Central memory CD8-positive, alpha-beta T cell (primary cell): ENCODE data around the gene TULP4.
"Not testable (repeated sequence)": the region's sequence is repeated elsewhere in the genome, so short reads cannot be mapped to it uniquely, and the experiment has no call there.

Source experiments
- ATAC-seq: fragments of 150-1000 bp; cut with Tn5 transposase; replicated peaks from 2 replicates; pipeline ENCODE4 v1.10.0; 2022; ENCODE audit warnings: mild to moderate bottlenecking, moderate FRiP score, moderate number of reproducible peaks; ENCODE audit not compliant: poor library complexity, severe bottlenecking; ENCODE audit errors: extremely low read depth
- DNase-seq, 2 donors: peaks; one replicate each; pipeline ENCODE4 v3.0.0; 2021; ENCODE audit warnings: low spot score in 2 of 2
- H3K27ac Mint-ChIP-seq: one replicate; pipeline ENCODE4 v1.8.0; 2022; ENCODE audit warnings: low read depth, mild to moderate bottlenecking, moderate library complexity, mixed read lengths
- H3K27me3 Mint-ChIP-seq: one replicate; pipeline ENCODE4 v1.8.0; 2022; ENCODE audit warnings: mixed read lengths
- H3K36me3 Mint-ChIP-seq: one replicate; pipeline ENCODE4 v1.8.0; 2022; ENCODE audit warnings: mild to moderate bottlenecking, moderate library complexity, mixed read lengths; ENCODE audit not compliant: insufficient read depth
- H3K4me1 Mint-ChIP-seq: one replicate; pipeline ENCODE4 v1.8.0; 2022; ENCODE audit warnings: mixed read lengths
- H3K4me3 Mint-ChIP-seq: one replicate; pipeline ENCODE4 v1.8.0; 2022; ENCODE audit warnings: mild to moderate bottlenecking, moderate library complexity, mixed read lengths
- H3K9me3 Mint-ChIP-seq: one replicate; pipeline ENCODE4 v1.8.0; 2022; ENCODE audit warnings: mixed read lengths

Gene TULP4

GRCh38 chr6:158518191-158519127 is 206.2 kb downstream of the TULP4 start:
- H3K27ac Mint-ChIP-seq, result peak overlapping the region; percentile 77
- H3K4me1 Mint-ChIP-seq, result peaks cover 37% of the 10 kb centered on the region
- DNase-seq (peak in 1 of 2 donors; percentile 32), ATAC-seq (peak; percentile 83)
- no peaks in the 10 kb centered on the region for H3K36me3 Mint-ChIP-seq
- H3K4me3 Mint-ChIP-seq, result peak overlapping the region; percentile 78
- peaks cover 14% of the 10 kb centered on the region for H3K27me3 Mint-ChIP-seq
- H3K9me3 Mint-ChIP-seq, result no peaks in the 10 kb centered on the region

GRCh38 chr6:158519300-158519699 is 207.0 kb downstream of the TULP4 start:
- ATAC-seq (no peak), DNase-seq (no peak)
- Mint-ChIP-seq H3K36me3 (no peaks in the 10 kb centered on the region), H3K4me3 (no peak overlapping the region), H3K4me1 (peaks cover 30% of the 10 kb centered on the region), H3K27me3 (peaks cover 23% of the 10 kb centered on the region), H3K9me3 (no peaks in the 10 kb centered on the region), H3K27ac (no peak overlapping the region)

- Mint-ChIP-seq H3K36me3 (no peaks in the 10 kb centered on the region), H3K27me3 (peaks cover 27% of the 10 kb centered on the region), H3K4me3 (no peak overlapping the region), H3K4me1 (peaks cover 25% of the 10 kb centered on the region), H3K27ac (peak overlapping the region; percentile 12), H3K9me3 (no peaks in the 10 kb centered on the region)
- ATAC-seq (no peak), DNase-seq (no peak)
Measured at GRCh38 chr6:158519761-158520160, 207.5 kb downstream of the TULP4 start.

- not testable (repeated sequence) for H3K9me3 Mint-ChIP-seq, H3K36me3 Mint-ChIP-seq, H3K4me3 Mint-ChIP-seq, DNase-seq, ATAC-seq, H3K27ac Mint-ChIP-seq
- peaks cover 34% of the 10 kb centered on the region for H3K27me3 Mint-ChIP-seq
- H3K4me1 Mint-ChIP-seq, result peaks cover 13% of the 10 kb centered on the region
Measured at GRCh38 chr6:158520975-158521374, 208.7 kb downstream of the TULP4 start.

- Mint-ChIP-seq H3K27me3 (peaks cover 38% of the 10 kb centered on the region), H3K9me3 (no peaks in the 10 kb centered on the region), H3K4me3 (no peak overlapping the region), H3K36me3 (no peaks in the 10 kb centered on the region), H3K27ac (no peak overlapping the region), H3K4me1 (peaks cover 9% of the 10 kb centered on the region)
- no peak for DNase-seq
- no peak for ATAC-seq
Measured at GRCh38 chr6:158521759-158522158, 209.5 kb downstream of the TULP4 start.

GRCh38 chr6:158522616-158523015 is 210.4 kb downstream of the TULP4 start:
- H3K27ac Mint-ChIP-seq, result no peak overlapping the region
- H3K36me3 Mint-ChIP-seq, result no peaks in the 10 kb centered on the region
- DNase-seq, result no peak
- peaks cover 47% of the 10 kb centered on the region for H3K27me3 Mint-ChIP-seq
- H3K9me3 Mint-ChIP-seq, result no peaks in the 10 kb centered on the region
- H3K4me3 Mint-ChIP-seq, result no peak overlapping the region
- H3K4me1 Mint-ChIP-seq, result peaks cover 9% of the 10 kb centered on the region
- ATAC-seq, result no peak

- H3K4me3 Mint-ChIP-seq, result no peak overlapping the region
- H3K9me3 Mint-ChIP-seq, result no peaks in the 10 kb centered on the region
Measured at GRCh38 chr6:158524311-158524710, 212.0 kb downstream of the TULP4 start.

GRCh38 chr6:158527858-158528257 is 215.6 kb downstream of the TULP4 start:
- H3K4me3 Mint-ChIP-seq, ATAC-seq, H3K27ac Mint-ChIP-seq, DNase-seq, H3K36me3 Mint-ChIP-seq, H3K4me1 Mint-ChIP-seq, H3K9me3 Mint-ChIP-seq: not testable (repeated sequence)
- peaks cover 89% of the 10 kb centered on the region for H3K27me3 Mint-ChIP-seq

More at GRCh38 chr6:158524311-158524710, 212.0 kb downstream of the TULP4 start:
- peaks cover under 1% of the 10 kb centered on the region for H3K36me3 Mint-ChIP-seq
- H3K4me1 Mint-ChIP-seq, result no peaks in the 10 kb centered on the region
- ATAC-seq (no peak), DNase-seq (no peak)
- H3K27me3 Mint-ChIP-seq, result peaks cover 64% of the 10 kb centered on the region
- H3K27ac Mint-ChIP-seq, result no peak overlapping the region

- H3K27me3 Mint-ChIP-seq, result peaks cover 90% of the 10 kb centered on the region
Measured at GRCh38 chr6:158528826-158529225, 216.6 kb downstream of the TULP4 start.

GRCh38 chr6:158529629-158530028 is 217.4 kb downstream of the TULP4 start:
- peaks cover 2% of the 10 kb centered on the region for H3K36me3 Mint-ChIP-seq
- ATAC-seq (no peak), DNase-seq (no peak)
- no peaks in the 10 kb centered on the region for H3K4me1 Mint-ChIP-seq
- H3K27me3 Mint-ChIP-seq, result peaks cover 88% of the 10 kb centered on the region
- H3K27ac Mint-ChIP-seq, result no peak overlapping the region
- no peak overlapping the region for H3K4me3 Mint-ChIP-seq
- H3K9me3 Mint-ChIP-seq, result no peaks in the 10 kb centered on the region

More at GRCh38 chr6:158528826-158529225, 216.6 kb downstream of the TULP4 start:
- Mint-ChIP-seq H3K27ac (no peak overlapping the region), H3K36me3 (peaks cover 2% of the 10 kb centered on the region), H3K4me1 (no peaks in the 10 kb centered on the region), H3K4me3 (no peak overlapping the region), H3K9me3 (no peaks in the 10 kb centered on the region)
- ATAC-seq (no peak), DNase-seq (no peak)

GRCh38 chr6:158531566-158531965 is 219.3 kb downstream of the TULP4 start:
- H3K27ac Mint-ChIP-seq, result no peak overlapping the region
- H3K4me1 Mint-ChIP-seq, result no peaks in the 10 kb centered on the region
- no peak overlapping the region for H3K4me3 Mint-ChIP-seq
- peaks cover 84% of the 10 kb centered on the region for H3K27me3 Mint-ChIP-seq
- H3K9me3 Mint-ChIP-seq, result peaks cover 5% of the 10 kb centered on the region
- H3K36me3 Mint-ChIP-seq, result peaks cover 5% of the 10 kb centered on the region
- no peak for ATAC-seq
- no peak for DNase-seq

GRCh38 chr6:158531970-158532369 is 219.7 kb downstream of the TULP4 start:
- Mint-ChIP-seq H3K27me3 (peaks cover 80% of the 10 kb centered on the region), H3K4me3 (no peak overlapping the region), H3K4me1 (no peaks in the 10 kb centered on the region), H3K27ac (no peak overlapping the region), H3K9me3 (peaks cover 5% of the 10 kb centered on the region), H3K36me3 (peaks cover 6% of the 10 kb centered on the region)
- ATAC-seq, result no peak
- DNase-seq, result no peak
